Esophagus squamous epithelium (tissue), 4 donors: ENCODE results near the gene ATP8B1.

Source experiments
- POLR2A ChIP-seq, 4 donors: fragments of 450-650 bp; IDR thresholded peaks; one replicate each; pipeline ENCODE4 v1.6.1; 2017; ENCODE audit warnings: antibody characterized with exemption in 4 of 4, mild to moderate bottlenecking in 4 of 4, moderate library complexity in 3 of 4
- TF ChIP-seq, protein P1 (sequence below), 6 experiments: fragments of 450-650 bp in 4 of 6; fragments of 200-600 bp in 2 of 6; sonication (generic) in 2 of 6; IDR thresholded peaks; one replicate each; pipeline ENCODE4 v1.5.1; 2016 to 2019; ENCODE audit warnings: antibody characterized with exemption in 6 of 6, mild to moderate bottlenecking in 4 of 6, moderate library complexity in 4 of 6

DNA sequence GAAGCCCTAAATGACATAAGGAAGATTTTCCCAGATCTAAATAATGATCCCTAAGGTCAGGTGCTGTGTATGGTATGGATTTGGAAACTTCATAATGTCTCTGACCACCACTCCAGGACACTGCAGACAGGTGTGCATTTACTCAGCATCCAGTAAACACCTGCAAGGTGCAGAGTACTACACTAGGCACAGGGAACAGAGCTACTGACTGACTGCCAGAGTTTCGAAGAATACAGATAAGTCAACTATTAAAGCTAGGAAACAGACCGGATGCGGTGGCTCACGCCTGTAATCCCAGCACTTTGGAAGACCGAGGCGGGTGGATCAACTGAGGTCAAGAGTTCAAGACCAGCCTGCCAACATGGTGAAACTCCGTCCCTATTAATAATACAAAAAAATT lies 65.0 kb downstream of the ATP8B1 start:
- TF ChIP-seq, protein P1, sequence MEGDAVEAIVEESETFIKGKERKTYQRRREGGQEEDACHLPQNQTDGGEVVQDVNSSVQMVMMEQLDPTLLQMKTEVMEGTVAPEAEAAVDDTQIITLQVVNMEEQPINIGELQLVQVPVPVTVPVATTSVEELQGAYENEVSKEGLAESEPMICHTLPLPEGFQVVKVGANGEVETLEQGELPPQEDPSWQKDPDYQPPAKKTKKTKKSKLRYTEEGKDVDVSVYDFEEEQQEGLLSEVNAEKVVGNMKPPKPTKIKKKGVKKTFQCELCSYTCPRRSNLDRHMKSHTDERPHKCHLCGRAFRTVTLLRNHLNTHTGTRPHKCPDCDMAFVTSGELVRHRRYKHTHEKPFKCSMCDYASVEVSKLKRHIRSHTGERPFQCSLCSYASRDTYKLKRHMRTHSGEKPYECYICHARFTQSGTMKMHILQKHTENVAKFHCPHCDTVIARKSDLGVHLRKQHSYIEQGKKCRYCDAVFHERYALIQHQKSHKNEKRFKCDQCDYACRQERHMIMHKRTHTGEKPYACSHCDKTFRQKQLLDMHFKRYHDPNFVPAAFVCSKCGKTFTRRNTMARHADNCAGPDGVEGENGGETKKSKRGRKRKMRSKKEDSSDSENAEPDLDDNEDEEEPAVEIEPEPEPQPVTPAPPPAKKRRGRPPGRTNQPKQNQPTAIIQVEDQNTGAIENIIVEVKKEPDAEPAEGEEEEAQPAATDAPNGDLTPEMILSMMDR (IDR thresholded peaks at IDR 0.05): no peak
- no peak for TF ChIP-seq POLR2A (IDR thresholded peaks at IDR 0.05)
